ENCODE measurements around the gene AKT3.

Gene AKT3

DNA sequence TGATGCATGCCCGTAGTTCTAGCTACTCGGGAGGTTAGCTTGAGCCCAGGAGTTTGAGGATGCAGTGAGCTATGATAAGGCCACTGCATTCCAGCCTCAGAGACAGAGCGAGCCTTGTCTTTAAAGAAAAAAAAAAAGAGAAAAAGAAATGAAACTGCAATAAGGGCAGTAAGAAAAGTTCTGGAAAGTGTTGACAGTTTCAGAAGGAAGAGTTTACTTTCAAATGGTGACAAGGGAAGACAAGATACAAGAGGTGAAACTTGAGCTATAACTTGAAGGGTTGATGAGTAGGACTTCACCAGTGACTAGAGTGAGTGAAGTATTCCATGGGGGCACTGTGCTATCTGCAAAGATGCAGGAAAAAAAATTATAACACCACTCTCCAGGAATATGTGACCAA lies 125.0 kb downstream of the AKT3 start:
- TF ChIP-seq, protein P1, sequence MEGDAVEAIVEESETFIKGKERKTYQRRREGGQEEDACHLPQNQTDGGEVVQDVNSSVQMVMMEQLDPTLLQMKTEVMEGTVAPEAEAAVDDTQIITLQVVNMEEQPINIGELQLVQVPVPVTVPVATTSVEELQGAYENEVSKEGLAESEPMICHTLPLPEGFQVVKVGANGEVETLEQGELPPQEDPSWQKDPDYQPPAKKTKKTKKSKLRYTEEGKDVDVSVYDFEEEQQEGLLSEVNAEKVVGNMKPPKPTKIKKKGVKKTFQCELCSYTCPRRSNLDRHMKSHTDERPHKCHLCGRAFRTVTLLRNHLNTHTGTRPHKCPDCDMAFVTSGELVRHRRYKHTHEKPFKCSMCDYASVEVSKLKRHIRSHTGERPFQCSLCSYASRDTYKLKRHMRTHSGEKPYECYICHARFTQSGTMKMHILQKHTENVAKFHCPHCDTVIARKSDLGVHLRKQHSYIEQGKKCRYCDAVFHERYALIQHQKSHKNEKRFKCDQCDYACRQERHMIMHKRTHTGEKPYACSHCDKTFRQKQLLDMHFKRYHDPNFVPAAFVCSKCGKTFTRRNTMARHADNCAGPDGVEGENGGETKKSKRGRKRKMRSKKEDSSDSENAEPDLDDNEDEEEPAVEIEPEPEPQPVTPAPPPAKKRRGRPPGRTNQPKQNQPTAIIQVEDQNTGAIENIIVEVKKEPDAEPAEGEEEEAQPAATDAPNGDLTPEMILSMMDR (IDR thresholded peaks at IDR 0.05; ENCODE audit: low read length, missing control alignments), result no peak
- DNase-seq (ENCODE audit: low read depth), result no peak
- H3K4me3 ChIP-seq (replicated peaks; ENCODE audit: low read depth, low read length), result no peak overlapping the region

DNA sequence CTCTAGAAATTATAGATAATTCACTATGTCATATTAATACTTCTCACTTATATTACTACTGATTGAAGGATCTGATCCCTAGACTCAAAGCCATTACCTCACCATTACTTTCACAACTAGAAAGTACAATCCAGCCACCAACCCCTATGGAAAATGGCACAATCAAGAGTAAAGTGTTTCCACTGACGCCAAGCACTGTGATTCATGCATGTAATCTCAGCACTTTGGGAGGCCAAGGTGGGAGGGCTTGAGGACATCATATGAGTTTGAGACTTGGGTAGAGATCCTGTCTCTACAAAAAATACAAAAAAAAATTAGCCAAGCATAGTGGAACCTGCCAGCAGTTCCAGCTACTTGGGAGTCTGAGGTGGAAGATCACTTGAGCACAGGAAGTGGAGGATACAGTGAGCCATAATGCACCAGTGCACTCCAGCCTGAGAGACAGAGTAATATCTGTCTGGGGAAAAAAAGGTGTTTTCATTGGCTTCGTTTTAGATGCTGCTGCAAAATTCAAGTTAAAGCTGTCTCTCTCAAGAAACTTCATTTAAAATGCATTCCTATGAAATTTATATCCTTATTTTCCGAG lies 126.5 kb downstream of the AKT3 start:
- peak; percentile 54 for DNase-seq (ENCODE audit: low read depth)
- no peak overlapping the region for H3K4me3 ChIP-seq (replicated peaks; ENCODE audit: low read depth, low read length)
- TF ChIP-seq, protein P1 (IDR thresholded peaks at IDR 0.05; ENCODE audit: low read length, missing control alignments), result no peak

DNA sequence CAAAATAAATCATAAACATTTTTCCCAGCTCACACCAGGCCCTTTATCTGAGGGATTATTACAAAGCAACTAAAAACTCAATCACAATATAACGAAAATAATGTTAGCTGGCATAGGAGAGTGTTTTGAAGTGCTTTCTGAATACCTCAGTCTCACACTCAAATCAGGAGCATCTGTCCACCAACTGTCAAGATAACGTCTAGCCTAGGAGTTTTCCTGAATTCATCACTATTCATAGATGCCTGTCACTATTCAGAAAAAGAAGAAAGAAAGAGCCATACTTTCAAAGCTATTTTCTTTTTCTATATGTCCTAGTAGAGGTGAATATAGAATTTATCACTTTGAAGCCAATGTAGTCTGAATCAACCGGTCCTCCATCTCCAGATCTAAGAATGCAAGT lies 127.0 kb downstream of the AKT3 start:
- no peak overlapping the region for H3K4me3 ChIP-seq (replicated peaks; ENCODE audit: low read depth, low read length)
- TF ChIP-seq, protein P1 (IDR thresholded peaks at IDR 0.05; ENCODE audit: low read length, missing control alignments), result no peak
- no peak for DNase-seq (ENCODE audit: low read depth)

DNA sequence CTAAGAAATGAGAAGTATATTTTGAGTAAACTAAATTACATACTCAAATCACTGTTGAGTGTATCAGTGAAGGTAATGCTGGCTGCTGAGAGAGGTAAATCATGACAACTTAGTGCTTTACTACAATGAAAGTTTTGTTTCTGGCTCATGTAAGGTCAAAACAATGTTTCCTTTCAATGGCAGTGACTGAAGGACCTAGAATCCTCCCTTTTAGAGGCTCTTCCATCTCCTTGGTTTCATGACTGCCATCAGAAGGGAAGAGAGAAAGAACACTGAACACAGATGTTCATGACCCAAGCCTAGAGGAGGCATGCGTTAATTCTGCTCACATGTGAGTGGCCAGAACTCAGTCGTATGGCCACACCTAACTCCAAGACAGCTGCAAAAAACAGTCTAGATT lies 130.6 kb downstream of the AKT3 start:
- TF ChIP-seq, protein P1 (IDR thresholded peaks at IDR 0.05; ENCODE audit: low read length, missing control alignments), result no peak
- no peak overlapping the region for H3K4me3 ChIP-seq (replicated peaks; ENCODE audit: low read depth, low read length)
- DNase-seq (ENCODE audit: low read depth), result no peak

DNA sequence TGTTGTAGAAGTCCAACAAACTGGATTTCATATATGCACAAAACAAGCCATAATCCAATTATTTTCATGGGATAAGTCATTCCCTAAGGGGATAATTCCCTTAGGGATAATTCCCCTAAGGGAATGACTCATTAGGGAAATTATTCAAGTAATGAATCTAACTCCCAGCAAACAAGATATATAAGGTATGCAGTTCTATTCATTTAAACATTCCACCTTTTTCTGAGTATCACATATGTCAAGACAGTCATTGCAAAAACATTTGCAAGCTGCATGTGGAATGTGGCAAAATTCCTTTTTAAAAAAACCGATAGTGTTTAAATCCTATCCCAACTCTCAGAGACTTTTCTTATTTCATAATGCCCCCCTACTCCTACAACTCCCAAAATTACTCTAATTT lies 131.2 kb downstream of the AKT3 start:
- no peak overlapping the region for H3K4me3 ChIP-seq (replicated peaks; ENCODE audit: low read depth, low read length)
- DNase-seq (ENCODE audit: low read depth), result peak; percentile 90
- TF ChIP-seq, protein P1 (IDR thresholded peaks at IDR 0.05; ENCODE audit: low read length, missing control alignments), result no peak

DNA sequence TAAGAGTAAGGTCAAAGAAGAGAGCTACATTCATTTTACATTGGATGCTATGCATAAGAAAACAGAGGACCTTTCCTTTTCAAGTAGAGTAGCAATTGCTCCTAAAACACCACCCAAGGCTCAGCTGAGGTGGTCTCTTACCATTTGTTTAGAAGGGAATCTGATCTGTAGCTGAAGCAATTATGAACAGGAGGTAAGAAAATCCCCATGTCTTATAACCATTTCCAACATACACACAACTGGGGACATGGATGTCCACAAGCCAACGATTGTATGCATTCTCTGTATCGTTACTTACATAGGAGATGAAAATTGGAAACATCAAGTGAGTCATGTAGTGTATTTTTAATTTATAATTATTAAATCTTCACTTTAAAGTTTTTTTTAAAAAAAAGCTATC lies 132.0 kb downstream of the AKT3 start:
- no peak overlapping the region for H3K4me3 ChIP-seq (replicated peaks; ENCODE audit: low read depth, low read length)
- TF ChIP-seq, protein P1 (IDR thresholded peaks at IDR 0.05; ENCODE audit: low read length, missing control alignments), result no peak
- no peak for DNase-seq (ENCODE audit: low read depth)

DNA sequence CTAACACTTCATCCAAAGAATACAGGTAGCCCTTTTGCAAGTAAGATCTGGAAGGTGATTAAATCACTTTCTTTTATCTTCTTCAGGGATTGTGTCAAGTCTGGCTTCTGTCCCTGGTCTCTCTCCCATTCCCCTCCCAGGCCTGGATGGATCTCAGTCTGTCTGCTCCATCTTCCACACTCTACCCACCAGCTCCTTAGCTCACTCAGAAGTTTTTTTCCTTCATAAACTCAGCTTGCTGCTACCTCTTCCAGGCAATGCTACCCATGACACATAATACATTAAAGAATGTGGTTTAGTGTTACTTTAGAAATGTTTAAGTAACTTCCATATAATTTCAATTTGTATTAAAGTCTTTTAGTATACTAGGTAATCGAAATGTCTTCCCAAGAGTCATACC lies 133.1 kb downstream of the AKT3 start:
- DNase-seq (ENCODE audit: low read depth), result no peak
- H3K4me3 ChIP-seq (replicated peaks; ENCODE audit: low read depth, low read length), result no peak overlapping the region
- TF ChIP-seq, protein P1 (IDR thresholded peaks at IDR 0.05; ENCODE audit: low read length, missing control alignments), result no peak
